Right lung (tissue), 5 donors: ENCODE data around the gene RALGDS. TPM values are rescaled to one million over a fixed set of nuclear protein-coding genes. Genes with fewer than 3 reads are reported as not detected.

Experiments used
- DNase-seq, 2 donors: peaks; one replicate each; pipeline ENCODE4 v3.0.0-alpha.2; 2013
- polyA plus RNA-seq, 5 donors: library from polyadenylated mRNA; unstranded; fragments of 120-200 nt; gene quantifications; one replicate each; pipeline versions ENCODE4 v1.2.1 to v1.2.3, GENCODE V29; 2013; ENCODE audit warnings: inconsistent platforms in 1 of 5, low replicate concordance in 1 of 5; ENCODE audit not compliant: insufficient read length in 5 of 5, insufficient read depth in 1 of 5

Gene RALGDS
- polyA plus RNA-seq, 5 donors: 39.2 to 53.3 (median 47.0) TPM

- no peak for DNase-seq
Observed at GRCh38 chr9:133137451-133138231, 16.6 kb upstream of the RALGDS start.

GRCh38 chr9:133135146-133135745 lies 14.2 kb upstream of the RALGDS start:
- DNase-seq: no peak

DNA sequence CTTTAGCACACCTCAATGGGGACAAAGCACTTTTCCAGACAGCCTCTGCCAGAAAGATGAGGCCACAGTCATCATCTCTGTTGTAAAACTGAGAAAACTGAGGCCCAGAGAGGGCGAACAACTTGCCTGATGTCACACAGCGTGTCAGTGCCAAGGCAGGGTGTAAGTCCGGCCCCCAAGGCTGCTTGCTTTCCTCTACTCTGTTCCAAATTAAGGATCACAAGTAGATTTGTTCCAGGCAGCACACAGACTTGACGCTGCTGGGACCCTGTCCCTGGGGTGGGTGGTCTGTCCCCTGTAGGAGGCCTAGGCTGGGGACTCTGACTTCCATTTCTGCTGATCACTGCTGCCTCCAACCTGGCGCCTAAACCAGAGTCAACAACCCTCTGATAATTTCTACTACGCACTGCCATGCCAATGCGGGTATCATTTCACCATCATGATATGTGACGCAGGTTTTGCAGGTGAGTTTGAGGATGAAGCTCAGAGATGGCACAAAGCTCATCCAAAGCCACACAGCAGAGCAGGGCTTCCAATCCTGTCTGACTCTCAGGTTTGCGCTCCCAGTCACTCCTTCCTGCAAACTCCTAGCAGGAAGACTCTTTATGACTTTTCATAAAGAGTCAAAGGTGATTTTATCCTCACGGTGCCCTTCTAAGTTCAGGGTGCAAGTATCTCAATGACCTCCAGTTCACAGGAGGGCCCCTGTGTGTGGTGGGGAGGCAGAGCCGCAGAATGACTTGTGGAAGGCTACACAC lies 13.5 kb upstream of the RALGDS start:
- no peak for DNase-seq

DNA sequence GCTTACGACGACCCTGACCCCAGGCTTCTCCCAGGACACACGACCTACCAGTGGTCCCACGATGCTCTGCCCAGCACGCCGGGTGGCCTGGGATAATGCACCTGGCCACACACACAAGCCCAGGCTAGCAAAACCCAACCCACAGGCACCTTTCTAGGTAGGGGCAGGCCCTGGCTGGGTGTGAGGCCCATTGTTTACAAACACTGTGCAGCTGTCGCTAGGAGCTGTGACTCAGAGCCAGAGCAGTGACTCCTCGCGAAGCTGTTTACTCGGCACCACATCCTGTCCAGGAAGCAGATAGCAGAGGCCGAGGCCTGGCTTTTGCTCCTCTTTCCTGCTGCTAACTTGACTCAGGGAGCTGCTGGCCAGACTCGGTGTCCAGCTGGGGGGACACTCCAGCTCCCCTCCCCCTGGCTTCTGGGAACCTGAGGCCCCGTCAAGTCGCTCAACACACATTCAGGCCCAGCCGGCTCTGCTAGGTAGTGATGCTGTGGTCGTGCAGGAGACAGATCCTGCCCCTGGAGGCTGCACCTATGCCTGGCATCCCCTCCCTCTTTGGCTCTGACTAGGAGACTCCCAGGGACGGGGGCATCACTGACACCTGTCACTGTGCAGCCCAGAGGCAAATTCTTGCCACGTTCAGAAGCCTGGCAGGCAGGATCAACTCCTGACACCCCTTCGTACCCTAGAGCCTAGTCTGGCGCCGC lies 12.8 kb upstream of the RALGDS start:
- peak; percentile 87 to 91 for DNase-seq

- no peak for DNase-seq
Observed at GRCh38 chr9:133132174-133132573, 11.1 kb upstream of the RALGDS start.

DNA sequence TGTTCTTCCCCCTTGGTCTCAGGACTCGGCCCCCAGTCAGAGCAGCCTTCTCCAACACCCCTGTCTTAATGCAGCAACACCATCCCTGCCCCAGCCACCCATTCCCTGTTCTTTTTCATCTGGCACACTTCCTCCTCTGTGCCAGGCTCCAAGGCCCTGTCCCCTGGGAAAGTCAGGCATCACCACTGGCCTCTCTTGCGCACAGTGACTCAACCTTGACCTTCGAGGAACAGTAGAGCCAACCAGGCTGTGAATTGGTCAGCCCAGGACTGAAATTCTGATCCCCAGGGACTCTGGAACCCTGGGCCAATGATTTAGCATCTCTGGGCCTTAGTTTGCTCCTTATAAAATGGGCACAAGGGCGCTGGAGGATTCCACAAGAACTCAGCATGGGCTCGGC lies 10.5 kb upstream of the RALGDS start:
- DNase-seq: no peak

GRCh38 chr9:133130685-133131244 lies 9.7 kb upstream of the RALGDS start:
- DNase-seq: no peak

DNA sequence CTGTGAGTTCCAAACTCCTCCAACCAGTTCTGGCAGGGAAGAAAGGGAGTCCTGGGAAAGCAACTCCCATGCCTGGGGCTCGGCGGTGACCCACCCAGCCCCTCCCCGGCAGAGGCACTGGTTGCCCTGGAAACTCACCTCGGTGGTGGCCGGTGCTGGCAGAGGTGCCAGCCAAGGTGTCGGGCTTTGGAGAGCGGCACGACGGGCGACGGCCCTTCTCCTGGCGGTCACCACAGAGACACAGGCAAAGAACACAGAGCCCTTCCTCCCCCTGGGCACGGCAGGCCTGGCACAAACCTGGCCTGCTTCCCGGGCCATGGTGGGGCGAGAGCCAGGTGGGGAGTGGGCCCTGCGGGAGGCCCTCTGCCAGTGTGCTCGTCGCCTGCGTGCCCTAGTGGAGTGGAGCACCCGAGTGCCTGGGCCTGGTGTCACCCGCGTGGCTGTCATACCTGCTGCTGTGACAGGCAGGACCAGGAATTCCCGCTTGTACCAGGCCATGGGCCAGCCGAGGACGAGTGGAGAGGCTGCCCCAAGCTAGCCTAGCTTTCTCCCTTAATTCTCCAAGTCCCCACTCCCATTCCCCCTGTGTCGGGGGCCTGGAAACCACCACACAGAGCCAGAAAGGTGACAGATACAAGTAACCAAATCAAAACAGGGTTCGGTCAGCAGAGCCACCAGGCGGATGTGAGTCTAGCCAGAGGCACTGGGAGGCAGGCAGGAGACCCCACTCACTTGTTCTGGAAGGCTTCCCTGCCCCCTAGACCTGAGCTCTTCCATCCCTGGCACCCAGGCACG lies 8.2 kb upstream of the RALGDS start:
- DNase-seq: no peak

- DNase-seq: no peak
Observed at GRCh38 chr9:133128152-133128551, 7.1 kb upstream of the RALGDS start.

GRCh38 chr9:133127340-133127981 lies 6.4 kb upstream of the RALGDS start:
- DNase-seq: no peak

- no peak for DNase-seq
Observed at GRCh38 chr9:133126697-133127339, 5.8 kb upstream of the RALGDS start.

DNA sequence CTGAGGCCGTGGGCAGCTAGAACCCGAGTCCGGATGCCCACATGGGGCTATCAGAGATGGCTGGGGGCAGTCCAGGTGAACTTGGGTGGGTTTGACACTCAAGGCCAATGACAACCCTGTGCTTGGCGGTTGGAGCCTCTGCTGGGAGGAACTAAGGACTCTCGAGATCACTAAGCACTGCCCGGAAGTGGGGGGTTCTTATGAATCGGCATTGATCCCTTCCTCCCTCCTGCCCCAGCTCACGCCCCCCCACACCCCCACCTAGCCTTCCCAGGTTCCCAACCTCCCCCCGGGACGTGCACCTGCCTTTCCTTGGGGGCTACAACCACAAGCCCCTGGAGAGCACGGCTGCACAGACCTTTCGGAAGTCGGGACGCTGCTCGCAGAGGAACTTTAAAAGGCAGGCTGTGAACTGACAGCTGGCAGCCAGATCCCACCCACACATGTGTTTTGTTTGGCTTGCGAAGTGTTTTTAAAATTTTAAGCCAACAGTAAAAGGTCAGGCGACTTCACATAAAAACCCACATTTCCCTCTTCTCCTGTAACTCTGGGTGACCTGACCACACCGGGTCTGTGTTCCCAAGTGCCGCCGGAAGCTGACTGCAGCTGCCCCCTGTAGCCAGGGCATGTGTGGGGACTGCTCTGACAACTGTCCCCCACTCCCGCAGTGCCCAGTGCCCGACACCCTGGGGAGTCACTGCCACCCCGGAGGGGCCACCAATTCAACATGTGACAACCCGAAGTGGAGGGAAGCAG lies 5.1 kb upstream of the RALGDS start:
- DNase-seq: peak in 1 of 2 donors; percentile 42

GRCh38 chr9:133124907-133125275 lies 3.9 kb upstream of the RALGDS start:
- DNase-seq: no peak

- no peak for DNase-seq
Observed at GRCh38 chr9:133124123-133124906, 3.3 kb upstream of the RALGDS start.

GRCh38 chr9:133122935-133123611 lies 2.0 kb upstream of the RALGDS start:
- DNase-seq: no peak

GRCh38 chr9:133122605-133122934 lies 1.5 kb upstream of the RALGDS start:
- DNase-seq: no peak

DNA sequence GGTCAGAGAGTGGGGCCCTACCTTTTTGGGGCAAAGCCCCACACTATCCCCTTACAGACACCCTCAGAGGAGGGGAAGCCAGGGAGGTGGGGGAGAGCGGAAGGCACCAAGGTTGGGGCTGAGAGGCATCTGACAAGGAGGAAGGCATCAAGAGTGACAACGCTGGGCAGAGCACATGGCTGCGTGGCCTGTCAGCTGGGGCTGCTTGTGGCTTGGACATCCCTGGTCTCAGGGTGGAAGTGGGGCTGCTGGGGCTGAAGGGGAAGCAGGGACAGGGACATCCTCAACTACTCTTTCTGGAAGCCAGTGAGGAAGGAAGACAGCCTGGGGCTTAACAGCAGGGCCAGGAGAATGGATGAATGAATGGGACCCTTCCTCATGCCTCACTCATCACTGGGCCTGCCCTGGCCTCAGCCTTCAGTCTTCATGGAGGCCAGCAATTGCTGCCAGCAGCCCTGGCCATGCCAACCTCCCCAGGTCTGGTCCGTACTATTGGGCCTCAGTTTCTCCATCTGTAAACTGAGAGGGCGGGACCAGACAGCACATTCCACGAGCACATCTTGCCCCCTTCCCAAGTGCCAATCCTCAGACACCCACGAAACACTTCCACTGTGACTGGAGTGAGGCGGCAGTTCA lies 993 bp upstream of the RALGDS start:
- no peak for DNase-seq
